ENCODE data around the gene KCNG2.

DNA sequence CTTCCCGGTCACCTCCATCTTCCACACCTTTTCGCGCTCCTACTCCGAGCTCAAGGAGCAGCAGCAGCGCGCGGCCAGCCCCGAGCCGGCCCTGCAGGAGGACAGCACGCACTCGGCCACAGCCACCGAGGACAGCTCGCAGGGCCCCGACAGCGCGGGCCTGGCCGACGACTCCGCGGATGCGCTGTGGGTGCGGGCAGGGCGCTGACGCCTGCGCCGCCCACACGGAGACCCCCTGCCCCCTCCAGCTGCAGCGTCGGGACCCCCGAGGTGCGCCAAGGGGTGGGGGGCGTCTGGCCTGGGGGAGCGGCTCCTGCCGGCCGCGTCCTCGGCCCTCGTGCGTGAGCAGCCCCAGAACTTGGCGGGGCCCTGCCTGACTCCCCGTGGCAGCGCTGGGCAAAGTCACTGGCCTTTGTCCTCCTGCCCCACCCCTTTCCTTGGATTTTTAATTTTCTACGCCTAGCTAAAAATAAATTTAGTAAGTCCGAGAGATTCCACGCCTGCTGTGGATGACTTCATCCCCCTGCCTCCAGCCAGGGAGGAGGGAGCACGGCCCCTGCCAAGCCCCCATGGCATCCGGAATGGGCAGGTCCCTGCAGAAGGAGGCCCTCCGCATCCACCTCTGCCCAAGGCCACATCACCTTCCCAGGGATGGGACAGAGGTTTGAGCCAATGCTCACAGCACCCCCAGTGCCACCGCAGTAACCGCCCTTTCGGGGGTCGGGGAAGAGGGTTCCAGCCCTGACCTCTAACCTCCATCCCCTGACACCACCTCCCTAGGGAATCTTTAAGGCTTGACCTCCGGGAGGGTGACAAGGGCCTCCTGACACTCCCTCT, 102.1 kb downstream of the KCNG2 start:
- TF ChIP-seq, protein P1, sequence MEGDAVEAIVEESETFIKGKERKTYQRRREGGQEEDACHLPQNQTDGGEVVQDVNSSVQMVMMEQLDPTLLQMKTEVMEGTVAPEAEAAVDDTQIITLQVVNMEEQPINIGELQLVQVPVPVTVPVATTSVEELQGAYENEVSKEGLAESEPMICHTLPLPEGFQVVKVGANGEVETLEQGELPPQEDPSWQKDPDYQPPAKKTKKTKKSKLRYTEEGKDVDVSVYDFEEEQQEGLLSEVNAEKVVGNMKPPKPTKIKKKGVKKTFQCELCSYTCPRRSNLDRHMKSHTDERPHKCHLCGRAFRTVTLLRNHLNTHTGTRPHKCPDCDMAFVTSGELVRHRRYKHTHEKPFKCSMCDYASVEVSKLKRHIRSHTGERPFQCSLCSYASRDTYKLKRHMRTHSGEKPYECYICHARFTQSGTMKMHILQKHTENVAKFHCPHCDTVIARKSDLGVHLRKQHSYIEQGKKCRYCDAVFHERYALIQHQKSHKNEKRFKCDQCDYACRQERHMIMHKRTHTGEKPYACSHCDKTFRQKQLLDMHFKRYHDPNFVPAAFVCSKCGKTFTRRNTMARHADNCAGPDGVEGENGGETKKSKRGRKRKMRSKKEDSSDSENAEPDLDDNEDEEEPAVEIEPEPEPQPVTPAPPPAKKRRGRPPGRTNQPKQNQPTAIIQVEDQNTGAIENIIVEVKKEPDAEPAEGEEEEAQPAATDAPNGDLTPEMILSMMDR (IDR thresholded peaks at IDR 0.05) = no peak
- no peak for TF ChIP-seq POLR2A (IDR thresholded peaks at IDR 0.05)

Measured in tibial nerve (tissue), 3 donors.